GM23248 (cell line): ENCODE data around the gene E2F7.

Experiments
- EZH2 ChIP-seq: fragments of 200-600 bp; sonication (generic); IDR thresholded peaks from 2 replicates; pipeline ENCODE4 v1.6.1; 2018; ENCODE audit warnings: antibody characterized with exemption, mild to moderate bottlenecking; ENCODE audit not compliant: insufficient read depth, poor library complexity, severe bottlenecking
- EZH2phosphoT487 ChIP-seq: fragments of 200-600 bp; sonication (generic); IDR thresholded peaks from 2 replicates; pipeline ENCODE4 v1.6.1; 2018; ENCODE audit warnings: antibody characterized with exemption, moderate library complexity, mild to moderate bottlenecking, low read depth; ENCODE audit not compliant: insufficient read depth

DNA sequence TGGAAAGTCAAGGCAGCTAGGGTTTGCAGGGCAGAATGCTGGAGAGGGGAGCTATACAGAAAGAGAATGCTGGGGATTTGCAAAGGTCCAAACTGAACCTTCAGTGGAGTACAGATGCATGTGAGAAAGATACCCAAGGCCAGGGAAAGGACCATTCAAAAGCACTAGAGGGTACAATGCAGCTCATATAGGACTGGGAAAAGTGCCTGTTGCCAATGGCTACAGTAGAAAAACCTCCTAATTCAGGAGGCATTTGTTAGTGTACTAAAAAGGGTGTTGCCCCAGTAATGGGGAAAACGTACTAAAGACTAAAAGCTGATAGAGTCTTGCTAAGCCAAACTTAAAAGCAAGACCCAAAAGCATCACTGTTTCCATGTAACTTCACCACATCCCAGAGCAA, 30.1 kb downstream of the E2F7 start:
- no peak for TF ChIP-seq EZH2
- no peak for TF ChIP-seq EZH2phosphoT487
